Esophagus muscularis mucosa (tissue), 4 donors: ENCODE data around the gene OR6B2. TPM values are rescaled to one million over a fixed set of nuclear protein-coding genes. Genes with fewer than 3 reads are reported as not detected.

Source experiments
- DNase-seq: peaks from one replicate; pipeline ENCODE4 v3.0.0-alpha.2; 2017; ENCODE audit errors: extremely low spot score
- H3K27ac ChIP-seq, 4 donors: fragments of 200-600 bp; sonication (generic); replicated peaks in 1 of 4; 1 replicate in 3 of 4; 2 replicates in 1 of 4; pipeline ENCODE4 v1.5.1; 2016 to 2019; ENCODE audit warnings: mild to moderate bottlenecking in 1 of 4
- H3K27me3 ChIP-seq, 4 donors: fragments of 200-600 bp; sonication (generic); one replicate each; pipeline versions ENCODE4 v1.5.1 to v1.6.0; 2016 to 2019
- H3K36me3 ChIP-seq, 4 donors: fragments of 200-600 bp; sonication (generic); one replicate each; pipeline ENCODE4 v1.5.1; 2016 to 2019
- H3K4me1 ChIP-seq, 4 donors: fragments of 200-600 bp; sonication (generic); one replicate each; pipeline ENCODE4 v1.5.1; 2016 to 2019
- H3K4me3 ChIP-seq, 4 donors: fragments of 200-600 bp; sonication (generic); 1 replicate in 2 of 4; 2 replicates in 2 of 4; pipeline ENCODE4 v1.5.1; 2016 to 2019; ENCODE audit warnings: mild to moderate bottlenecking in 4 of 4, moderate library complexity in 1 of 4
- H3K9me3 ChIP-seq, 4 donors: fragments of 200-600 bp; sonication (generic); 1 replicate in 3 of 4; 2 replicates in 1 of 4; pipeline ENCODE4 v1.5.1; 2016 to 2019
- EP300 ChIP-seq: sonication (generic); formaldehyde crosslinking; IDR thresholded peaks from one replicate; pipeline ENCODE4 v1.6.1; 2017; ENCODE audit warnings: antibody characterized with exemption
- POLR2A ChIP-seq: fragments of 450-650 bp; IDR thresholded peaks from one replicate; pipeline ENCODE4 v1.6.1; 2017; ENCODE audit warnings: antibody characterized with exemption, moderate library complexity, mild to moderate bottlenecking, low read depth
- POLR2AphosphoS5 ChIP-seq, 2 donors: sonication (generic); formaldehyde crosslinking; IDR thresholded peaks; one replicate each; pipeline ENCODE4 v1.6.1; 2017; ENCODE audit warnings: antibody characterized with exemption in 2 of 2
- WGBS: methylation state at CpG from one replicate; pipeline ENCODE4 v1.1.5; 2018; 5-methylcytosine and 5-hydroxymethylcytosine counted together
- intact Hi-C: fragments of 100-400 bp; cut with DNase I; formaldehyde crosslinking; loops from one replicate; pipeline ENCODE4 v1.15.1; 2023
- total RNA-seq, 4 donors: library from RNA; depleted of rRNA; stranded (reverse); fragments of >200 nt; gene quantifications; one replicate each; pipeline versions ENCODE4 v1.1.0 to v1.2.1, GENCODE V29; 2016
- TF ChIP-seq, protein P1 (sequence below), 3 experiments: fragments of 200-600 bp in 2 of 3; fragments of 450-650 bp in 1 of 3; sonication (generic) in 2 of 3; IDR thresholded peaks; one replicate each; pipeline ENCODE4 v1.5.1; 2017 to 2019; ENCODE audit warnings: antibody characterized with exemption in 3 of 3, mild to moderate bottlenecking in 2 of 3, moderate library complexity in 1 of 3

Gene OR6B2
- total RNA-seq, 4 donors from 2014 or later = not detected

DNA sequence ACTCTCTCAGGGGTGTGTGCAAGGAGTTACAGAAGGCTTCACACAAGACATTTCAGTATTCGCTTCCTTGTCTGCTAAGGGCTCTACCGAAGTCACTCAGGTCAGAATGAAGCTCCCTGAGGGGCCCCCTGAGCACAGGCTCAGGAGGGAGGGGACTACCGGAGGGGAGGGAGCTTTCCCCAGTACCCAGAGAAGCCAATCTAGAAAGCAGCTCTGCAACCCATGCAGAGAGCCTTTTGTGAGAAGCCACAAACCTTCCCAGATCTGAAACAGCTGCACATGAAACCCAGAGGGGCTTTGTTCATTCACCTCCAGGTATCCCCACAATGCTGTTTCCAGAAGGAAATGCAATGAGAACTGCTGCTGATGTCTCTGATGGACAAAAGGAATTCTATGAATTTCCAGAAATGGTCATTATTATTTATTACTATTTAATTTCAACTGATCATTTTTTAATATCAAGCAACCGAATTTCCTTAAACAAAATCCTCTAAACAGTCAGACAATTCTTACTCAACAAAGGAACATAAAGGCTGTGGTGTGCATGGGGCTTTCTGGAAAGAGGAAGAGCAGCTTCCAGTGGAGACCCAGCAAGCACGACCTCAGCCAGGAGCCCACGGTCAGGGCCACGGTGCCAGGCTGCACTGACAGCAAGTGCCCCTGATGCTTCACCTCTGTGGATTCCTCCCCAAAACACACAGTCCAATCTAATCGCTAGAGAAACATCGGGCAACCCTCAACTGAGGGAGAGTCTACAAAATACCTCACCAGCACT is 47.0 kb downstream of the OR6B2 start:
- Histone ChIP-seq H3K36me3 (peaks cover 22 to 87% (median 68%) of the 10 kb centered on the region in 4 donors), H3K27ac (no peak overlapping the region), H3K4me3 (no peak overlapping the region), H3K4me1 (peaks cover 0 to 13% (median 0%) of the 10 kb centered on the region in 4 donors), H3K27me3 (no peaks in the 10 kb centered on the region), H3K9me3 (no peaks in the 10 kb centered on the region)
- WGBS = 90% methylated on average over 9 of the region's 9 CpGs
- no peak for DNase-seq
- TF ChIP-seq EP300 = no peak
- no peak for TF ChIP-seq POLR2A
- no peak for TF ChIP-seq POLR2AphosphoS5 (IDR thresholded peaks at IDR 0.05)
- TF ChIP-seq, protein P1, sequence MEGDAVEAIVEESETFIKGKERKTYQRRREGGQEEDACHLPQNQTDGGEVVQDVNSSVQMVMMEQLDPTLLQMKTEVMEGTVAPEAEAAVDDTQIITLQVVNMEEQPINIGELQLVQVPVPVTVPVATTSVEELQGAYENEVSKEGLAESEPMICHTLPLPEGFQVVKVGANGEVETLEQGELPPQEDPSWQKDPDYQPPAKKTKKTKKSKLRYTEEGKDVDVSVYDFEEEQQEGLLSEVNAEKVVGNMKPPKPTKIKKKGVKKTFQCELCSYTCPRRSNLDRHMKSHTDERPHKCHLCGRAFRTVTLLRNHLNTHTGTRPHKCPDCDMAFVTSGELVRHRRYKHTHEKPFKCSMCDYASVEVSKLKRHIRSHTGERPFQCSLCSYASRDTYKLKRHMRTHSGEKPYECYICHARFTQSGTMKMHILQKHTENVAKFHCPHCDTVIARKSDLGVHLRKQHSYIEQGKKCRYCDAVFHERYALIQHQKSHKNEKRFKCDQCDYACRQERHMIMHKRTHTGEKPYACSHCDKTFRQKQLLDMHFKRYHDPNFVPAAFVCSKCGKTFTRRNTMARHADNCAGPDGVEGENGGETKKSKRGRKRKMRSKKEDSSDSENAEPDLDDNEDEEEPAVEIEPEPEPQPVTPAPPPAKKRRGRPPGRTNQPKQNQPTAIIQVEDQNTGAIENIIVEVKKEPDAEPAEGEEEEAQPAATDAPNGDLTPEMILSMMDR (IDR thresholded peaks at IDR 0.05) = no peak
- intact Hi-C loops = no loop called here

Other genes with a start within 250 kb of the OR6B2 start
- gene NDUFA10, start 5.1 kb downstream of the OR6B2 start, total RNA-seq = 100 to 1,000 TPM in 1 of 4 donors, 10 to 100 TPM in 3; 66.7 to 142 (median 84.0) TPM
- not detected for gene OR6B3, start 23.1 kb upstream of the OR6B2 start, total RNA-seq
- gene COPS9, start 105.9 kb upstream of the OR6B2 start, total RNA-seq = 100 to 1,000 TPM; 179 to 254 (median 197) TPM
- gene OTOS, start 110.2 kb upstream of the OR6B2 start, total RNA-seq = not detected